ENCODE results near the gene FOXN4. TPM values are rescaled to one million over a fixed set of nuclear protein-coding genes. Genes with fewer than 3 reads are reported as not detected.

FOXN4 gene
- total RNA-seq, 1 donor from 2014 or later: 0.61 TPM

DNA sequence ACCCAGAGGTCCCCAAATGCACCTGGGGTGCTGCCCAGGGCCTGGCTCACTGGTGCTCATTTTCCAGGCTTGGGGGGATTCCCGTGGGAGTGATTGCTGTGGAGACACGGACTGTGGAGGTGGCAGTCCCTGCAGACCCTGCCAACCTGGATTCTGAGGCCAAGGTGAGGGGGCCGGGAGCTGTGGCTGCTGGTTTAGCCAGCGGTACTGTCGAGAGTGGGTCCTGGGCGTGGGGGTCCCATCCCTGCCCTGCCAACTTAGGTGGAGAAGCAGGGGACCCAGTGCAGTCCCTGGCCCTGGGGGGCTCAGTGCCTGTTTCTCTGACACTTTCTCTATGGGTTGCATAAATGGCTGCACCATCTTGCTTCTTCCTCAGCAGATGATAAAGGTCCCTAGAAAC, 50.9 kb downstream of the FOXN4 start:
- Mint-ChIP-seq H3K27ac (ENCODE audit: unreplicated experiment) (no peak overlapping the region), H3K9me3 (ENCODE audit: unreplicated experiment) (peaks cover 4% of the 10 kb centered on the region), H3K27me3 (ENCODE audit: unreplicated experiment) (peaks cover 5% of the 10 kb centered on the region), H3K4me3 (ENCODE audit: unreplicated experiment) (no peak overlapping the region), H3K36me3 (ENCODE audit: unreplicated experiment) (peaks cover 21% of the 10 kb centered on the region), H3K4me1 (ENCODE audit: low read depth, unreplicated experiment) (no peaks in the 10 kb centered on the region)
- DNase-seq: no peak
- TF ChIP-seq, protein P1, sequence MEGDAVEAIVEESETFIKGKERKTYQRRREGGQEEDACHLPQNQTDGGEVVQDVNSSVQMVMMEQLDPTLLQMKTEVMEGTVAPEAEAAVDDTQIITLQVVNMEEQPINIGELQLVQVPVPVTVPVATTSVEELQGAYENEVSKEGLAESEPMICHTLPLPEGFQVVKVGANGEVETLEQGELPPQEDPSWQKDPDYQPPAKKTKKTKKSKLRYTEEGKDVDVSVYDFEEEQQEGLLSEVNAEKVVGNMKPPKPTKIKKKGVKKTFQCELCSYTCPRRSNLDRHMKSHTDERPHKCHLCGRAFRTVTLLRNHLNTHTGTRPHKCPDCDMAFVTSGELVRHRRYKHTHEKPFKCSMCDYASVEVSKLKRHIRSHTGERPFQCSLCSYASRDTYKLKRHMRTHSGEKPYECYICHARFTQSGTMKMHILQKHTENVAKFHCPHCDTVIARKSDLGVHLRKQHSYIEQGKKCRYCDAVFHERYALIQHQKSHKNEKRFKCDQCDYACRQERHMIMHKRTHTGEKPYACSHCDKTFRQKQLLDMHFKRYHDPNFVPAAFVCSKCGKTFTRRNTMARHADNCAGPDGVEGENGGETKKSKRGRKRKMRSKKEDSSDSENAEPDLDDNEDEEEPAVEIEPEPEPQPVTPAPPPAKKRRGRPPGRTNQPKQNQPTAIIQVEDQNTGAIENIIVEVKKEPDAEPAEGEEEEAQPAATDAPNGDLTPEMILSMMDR (IDR thresholded peaks at IDR 0.05; ENCODE audit: partially characterized antibody, unreplicated experiment): no peak

DNA sequence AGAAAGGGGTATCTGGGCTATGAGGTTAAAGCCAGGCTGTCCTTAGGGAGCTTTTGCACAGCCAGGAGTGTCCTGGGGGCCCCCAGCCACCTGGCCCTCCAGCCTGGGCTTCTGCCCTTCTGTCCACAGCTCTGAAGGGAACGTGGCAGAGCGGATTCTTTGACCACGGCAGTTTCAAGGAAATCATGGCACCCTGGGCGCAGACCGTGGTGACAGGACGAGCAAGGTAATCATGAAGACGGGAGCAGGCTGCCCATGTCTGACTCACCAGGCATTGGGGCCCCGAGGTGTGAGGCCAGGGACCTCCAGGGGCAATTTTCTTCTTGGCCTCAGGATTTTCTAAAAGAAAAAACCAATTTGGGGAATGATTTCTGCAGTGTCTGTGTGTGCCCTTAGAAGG, 53.1 kb downstream of the FOXN4 start:
- Mint-ChIP-seq H3K9me3 (ENCODE audit: unreplicated experiment) (peaks cover 4% of the 10 kb centered on the region), H3K27me3 (ENCODE audit: unreplicated experiment) (peaks cover 5% of the 10 kb centered on the region), H3K27ac (ENCODE audit: unreplicated experiment) (no peak overlapping the region), H3K4me3 (ENCODE audit: unreplicated experiment) (no peak overlapping the region), H3K36me3 (ENCODE audit: unreplicated experiment) (peaks cover 25% of the 10 kb centered on the region), H3K4me1 (ENCODE audit: low read depth, unreplicated experiment) (no peaks in the 10 kb centered on the region)
- TF ChIP-seq, protein P1 (IDR thresholded peaks at IDR 0.05; ENCODE audit: partially characterized antibody, unreplicated experiment): no peak
- DNase-seq: no peak

DNA sequence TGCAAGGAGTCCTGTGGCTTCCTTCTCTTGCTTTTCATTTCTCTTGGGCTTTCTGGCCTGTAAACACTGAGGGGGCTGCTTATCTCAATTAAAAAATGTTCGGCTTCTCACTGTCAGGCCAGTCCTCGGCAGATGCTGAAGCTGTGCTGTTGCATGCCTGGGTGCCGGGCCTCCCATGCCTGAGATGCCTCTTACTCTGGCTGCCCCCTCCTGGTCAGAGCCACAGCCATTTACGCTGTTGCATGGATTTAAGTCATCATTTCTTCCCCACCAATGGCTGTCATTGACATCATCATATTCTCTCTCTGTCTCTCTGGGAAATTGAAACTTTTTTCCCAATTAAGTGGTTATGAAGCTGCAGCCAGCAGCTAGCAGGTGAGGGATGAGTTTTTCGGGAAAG, 53.7 kb downstream of the FOXN4 start:
- no peak overlapping the region for H3K4me3 Mint-ChIP-seq (ENCODE audit: unreplicated experiment)
- peaks cover 5% of the 10 kb centered on the region for H3K27me3 Mint-ChIP-seq (ENCODE audit: unreplicated experiment)
- DNase-seq: peak; percentile 48
- H3K9me3 Mint-ChIP-seq (ENCODE audit: unreplicated experiment): peaks cover 4% of the 10 kb centered on the region
- no peak overlapping the region for H3K27ac Mint-ChIP-seq (ENCODE audit: unreplicated experiment)
- peaks cover 25% of the 10 kb centered on the region for H3K36me3 Mint-ChIP-seq (ENCODE audit: unreplicated experiment)
- H3K4me1 Mint-ChIP-seq (ENCODE audit: low read depth, unreplicated experiment): no peaks in the 10 kb centered on the region
- TF ChIP-seq, protein P1 (IDR thresholded peaks at IDR 0.05; ENCODE audit: partially characterized antibody, unreplicated experiment): no peak

DNA sequence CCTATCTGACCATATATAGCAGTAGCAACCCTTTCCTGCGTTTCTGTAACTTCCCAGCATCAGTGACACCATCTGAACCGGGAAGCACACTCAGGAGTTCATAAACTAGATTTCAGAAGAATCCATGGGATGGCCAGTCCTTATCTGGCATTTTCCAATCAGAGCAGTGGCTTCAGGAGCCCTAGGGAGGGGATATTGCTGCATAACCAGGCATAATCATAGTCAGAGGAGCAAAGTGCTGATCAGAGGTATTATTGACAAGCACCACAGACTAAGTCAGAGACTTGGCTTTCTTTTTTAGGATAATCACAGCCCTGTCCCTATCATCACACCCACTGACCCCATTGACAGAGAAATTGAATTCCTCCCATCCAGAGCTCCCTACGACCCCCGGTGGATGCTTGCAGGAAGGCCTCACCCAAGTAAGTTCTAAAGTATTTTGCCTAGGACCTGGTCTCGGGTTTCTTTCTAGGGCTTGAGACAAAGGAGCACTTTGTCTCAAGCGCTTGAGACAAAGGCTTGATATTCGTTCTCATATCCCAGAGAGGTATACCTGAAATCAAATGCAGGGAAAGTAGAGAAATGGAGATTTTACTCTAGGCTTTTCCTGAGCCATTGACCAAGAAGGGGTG, 55.1 kb downstream of the FOXN4 start:
- DNase-seq: no peak
- H3K4me1 Mint-ChIP-seq (ENCODE audit: low read depth, unreplicated experiment): no peaks in the 10 kb centered on the region
- H3K9me3 Mint-ChIP-seq (ENCODE audit: unreplicated experiment): peaks cover 4% of the 10 kb centered on the region
- peaks cover 5% of the 10 kb centered on the region for H3K27me3 Mint-ChIP-seq (ENCODE audit: unreplicated experiment)
- no peak overlapping the region for H3K4me3 Mint-ChIP-seq (ENCODE audit: unreplicated experiment)
- H3K27ac Mint-ChIP-seq (ENCODE audit: unreplicated experiment): no peak overlapping the region
- TF ChIP-seq, protein P1 (IDR thresholded peaks at IDR 0.05; ENCODE audit: partially characterized antibody, unreplicated experiment): no peak
- H3K36me3 Mint-ChIP-seq (ENCODE audit: unreplicated experiment): peaks cover 25% of the 10 kb centered on the region

DNA sequence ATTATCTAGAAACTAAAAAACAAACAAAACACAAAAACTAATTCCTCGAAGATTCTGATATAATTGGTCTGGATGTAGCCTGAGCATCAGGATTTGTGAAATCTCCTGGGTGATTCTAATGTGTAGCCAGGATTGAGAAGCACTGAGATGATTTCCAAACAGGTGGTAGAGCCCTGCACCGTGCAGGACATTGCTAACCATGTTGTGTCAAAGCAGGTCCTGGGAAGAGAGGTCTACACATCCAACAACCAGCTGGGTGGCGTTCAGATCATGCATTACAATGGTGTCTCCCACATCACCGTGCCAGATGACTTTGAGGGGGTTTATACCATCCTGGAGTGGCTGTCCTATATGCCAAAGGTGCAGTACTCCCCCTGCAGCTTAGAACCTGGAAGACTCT, 56.3 kb downstream of the FOXN4 start:
- Mint-ChIP-seq H3K9me3 (ENCODE audit: unreplicated experiment) (peaks cover 4% of the 10 kb centered on the region), H3K4me1 (ENCODE audit: low read depth, unreplicated experiment) (no peaks in the 10 kb centered on the region), H3K36me3 (ENCODE audit: unreplicated experiment) (peaks cover 25% of the 10 kb centered on the region), H3K27ac (ENCODE audit: unreplicated experiment) (no peak overlapping the region), H3K4me3 (ENCODE audit: unreplicated experiment) (no peak overlapping the region), H3K27me3 (ENCODE audit: unreplicated experiment) (peaks cover 5% of the 10 kb centered on the region)
- DNase-seq: no peak
- TF ChIP-seq, protein P1 (IDR thresholded peaks at IDR 0.05; ENCODE audit: partially characterized antibody, unreplicated experiment): no peak

Measured in glutamatergic neuron (in vitro differentiated cells).